ENCODE results near the gene ARRB1.

DNA sequence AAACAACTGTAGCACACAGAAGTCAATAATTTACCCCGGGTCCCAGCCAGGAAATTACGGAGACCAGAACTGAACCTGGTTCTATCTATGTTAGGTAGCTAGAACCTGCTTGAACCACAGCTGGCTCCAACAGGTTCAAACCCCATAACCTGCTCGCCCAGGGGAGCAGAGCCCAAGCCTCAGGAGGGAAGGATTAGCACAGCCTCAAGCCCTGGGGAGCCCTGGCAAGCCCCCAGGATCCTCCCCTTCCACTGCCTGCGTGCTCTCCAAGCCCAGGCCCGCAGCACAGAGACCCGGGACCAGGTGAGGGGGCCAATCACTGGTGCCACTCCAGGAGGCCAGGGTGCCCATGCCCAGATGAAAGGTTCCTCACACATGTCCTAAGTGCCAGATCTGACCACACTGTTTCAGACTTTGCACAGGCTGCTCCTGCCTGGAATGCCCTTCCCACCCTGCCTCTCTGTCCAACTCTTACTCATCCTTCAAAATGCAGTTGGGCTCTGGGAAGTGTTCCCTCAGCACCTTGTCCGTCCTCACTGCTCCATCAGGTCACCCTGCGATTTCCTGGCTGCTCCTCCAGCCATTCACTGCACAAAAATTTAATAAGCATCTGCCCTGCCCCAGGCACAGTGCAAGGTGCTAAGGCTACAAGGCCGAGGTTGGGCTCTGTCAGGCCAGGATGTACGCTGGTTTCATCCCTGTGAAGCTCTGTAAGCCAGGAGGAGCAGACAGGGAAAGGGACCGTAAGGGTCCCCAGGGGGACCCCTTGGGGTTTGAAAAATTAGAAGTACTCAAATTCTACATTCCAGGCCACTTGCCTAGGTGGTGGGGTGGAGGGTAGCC lies 32.2 kb downstream of the ARRB1 start:
- TF ChIP-seq, protein P1, sequence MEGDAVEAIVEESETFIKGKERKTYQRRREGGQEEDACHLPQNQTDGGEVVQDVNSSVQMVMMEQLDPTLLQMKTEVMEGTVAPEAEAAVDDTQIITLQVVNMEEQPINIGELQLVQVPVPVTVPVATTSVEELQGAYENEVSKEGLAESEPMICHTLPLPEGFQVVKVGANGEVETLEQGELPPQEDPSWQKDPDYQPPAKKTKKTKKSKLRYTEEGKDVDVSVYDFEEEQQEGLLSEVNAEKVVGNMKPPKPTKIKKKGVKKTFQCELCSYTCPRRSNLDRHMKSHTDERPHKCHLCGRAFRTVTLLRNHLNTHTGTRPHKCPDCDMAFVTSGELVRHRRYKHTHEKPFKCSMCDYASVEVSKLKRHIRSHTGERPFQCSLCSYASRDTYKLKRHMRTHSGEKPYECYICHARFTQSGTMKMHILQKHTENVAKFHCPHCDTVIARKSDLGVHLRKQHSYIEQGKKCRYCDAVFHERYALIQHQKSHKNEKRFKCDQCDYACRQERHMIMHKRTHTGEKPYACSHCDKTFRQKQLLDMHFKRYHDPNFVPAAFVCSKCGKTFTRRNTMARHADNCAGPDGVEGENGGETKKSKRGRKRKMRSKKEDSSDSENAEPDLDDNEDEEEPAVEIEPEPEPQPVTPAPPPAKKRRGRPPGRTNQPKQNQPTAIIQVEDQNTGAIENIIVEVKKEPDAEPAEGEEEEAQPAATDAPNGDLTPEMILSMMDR (IDR thresholded peaks at IDR 0.05), result no peak
- TF ChIP-seq ZFX (IDR thresholded peaks at IDR 0.05; ENCODE audit: borderline replicate concordance), result no peak

All from 22Rv1 (cell line).